ENCODE measurements around the gene LCMT2.
"Not testable (repeated sequence)": the region's sequence is repeated elsewhere in the genome, so short reads cannot be mapped to it uniquely, and the experiment has no call there.

The LCMT2 gene

GRCh38 chr15:43312378-43312777 is 18.0 kb downstream of the LCMT2 start:
- no peak for DNase-seq

- DNase-seq: no peak
These were observed 28.1 kb downstream of the LCMT2 start, which contains the start of gene TGM7 for GRCh38 chr15:43302205-43302817. Gene TGM7, minus strand, starts transcription at chr15:43302255.

- DNase-seq: no peak
These were observed 30.5 kb downstream of the LCMT2 start for GRCh38 chr15:43299884-43300283.

GRCh38 chr15:43299411-43299810 is 31.0 kb downstream of the LCMT2 start:
- DNase-seq: no peak

GRCh38 chr15:43294091-43294706 is 36.2 kb downstream of the LCMT2 start:
- DNase-seq: no peak

GRCh38 chr15:43293432-43293831 is 36.9 kb downstream of the LCMT2 start:
- no peak for DNase-seq

GRCh38 chr15:43292375-43293078 is 37.8 kb downstream of the LCMT2 start:
- DNase-seq: no peak

GRCh38 chr15:43289656-43290055 is 40.7 kb downstream of the LCMT2 start:
- not testable (repeated sequence) for DNase-seq

- DNase-seq: no peak
These were observed 43.1 kb downstream of the LCMT2 start for GRCh38 chr15:43287254-43287653.

- DNase-seq: no peak
These were observed 44.3 kb downstream of the LCMT2 start for GRCh38 chr15:43286074-43286473.

GRCh38 chr15:43285609-43286037 is 44.8 kb downstream of the LCMT2 start:
- DNase-seq: no peak

GRCh38 chr15:43283526-43283925 is 46.8 kb downstream of the LCMT2 start:
- no peak for DNase-seq

- DNase-seq: no peak
These were observed 48.3 kb downstream of the LCMT2 start for GRCh38 chr15:43281926-43282602.

GRCh38 chr15:43280996-43281395 is 49.4 kb downstream of the LCMT2 start:
- DNase-seq: no peak

GRCh38 chr15:43279496-43279895 is 50.9 kb downstream of the LCMT2 start:
- DNase-seq: no peak

- no peak for DNase-seq
These were observed 51.5 kb downstream of the LCMT2 start for GRCh38 chr15:43278869-43279268.

GRCh38 chr15:43277901-43278300 is 52.5 kb downstream of the LCMT2 start:
- DNase-seq: no peak

- no peak for DNase-seq
These were observed 53.0 kb downstream of the LCMT2 start for GRCh38 chr15:43277231-43277823.

GRCh38 chr15:43276563-43277200 is 53.7 kb downstream of the LCMT2 start:
- no peak for DNase-seq

- DNase-seq: no peak
These were observed 54.4 kb downstream of the LCMT2 start for GRCh38 chr15:43275740-43276562.

- no peak for DNase-seq
These were observed 56.2 kb downstream of the LCMT2 start for GRCh38 chr15:43274136-43274535.
